GM19043 (cell line): ENCODE data around the gene MEIOSIN.

Experiments used
- ATAC-seq: cut with Tn5 transposase; IDR thresholded peaks from one replicate; pipeline ENCODE4 v1.9.1; 2021; ENCODE audit warnings: low read depth; ENCODE audit not compliant: unreplicated experiment

Gene MEIOSIN

GRCh38 chr19:45764475-45764874 lies 31.2 kb downstream of the MEIOSIN start:
- ATAC-seq = no peak

- ATAC-seq = no peak
Observed at GRCh38 chr19:45764945-45765701, 31.9 kb downstream of the MEIOSIN start.

- ATAC-seq = no peak
Observed at GRCh38 chr19:45765702-45766295, 32.6 kb downstream of the MEIOSIN start.

- no peak for ATAC-seq
Observed at GRCh38 chr19:45766296-45766868, 33.1 kb downstream of the MEIOSIN start.

- ATAC-seq = no peak
Observed at GRCh38 chr19:45766869-45767346, 33.7 kb downstream of the MEIOSIN start.

GRCh38 chr19:45767410-45767880 lies 34.2 kb downstream of the MEIOSIN start:
- ATAC-seq = no peak

- no peak for ATAC-seq
Observed at GRCh38 chr19:45767881-45768654, 34.8 kb downstream of the MEIOSIN start.

- no peak for ATAC-seq
Observed at GRCh38 chr19:45768655-45768983, 35.4 kb downstream of the MEIOSIN start.

- peak; percentile 45 for ATAC-seq
Observed at GRCh38 chr19:45768984-45769782, 35.9 kb downstream of the MEIOSIN start, which contains the start of gene SIX5. SIX5 (minus strand) TSS chr19:45769252; CDS start chr19:45768844, 408 bp downstream.

GRCh38 chr19:45769821-45770191 lies 36.6 kb downstream of the MEIOSIN start:
- ATAC-seq = peak; percentile 4

- no peak for ATAC-seq
Observed at GRCh38 chr19:45770192-45771101, 37.2 kb downstream of the MEIOSIN start.

GRCh38 chr19:45771311-45771933 lies 38.2 kb downstream of the MEIOSIN start:
- no peak for ATAC-seq

GRCh38 chr19:45772130-45772840 lies 39.0 kb downstream of the MEIOSIN start:
- ATAC-seq = no peak

- no peak for ATAC-seq
Observed at GRCh38 chr19:45772912-45773311, 39.7 kb downstream of the MEIOSIN start.

- ATAC-seq = no peak
Observed at GRCh38 chr19:45773384-45773783, 40.1 kb downstream of the MEIOSIN start.

- no peak for ATAC-seq
Observed at GRCh38 chr19:45774765-45775164, 41.5 kb downstream of the MEIOSIN start.

- ATAC-seq = no peak
Observed at GRCh38 chr19:45777395-45777961, 44.2 kb downstream of the MEIOSIN start.
